NB4 (cell line): Measurements from ENCODE around the gene PDE4D.

Experiments
- CTCF ChIP-seq: IDR thresholded peaks from one replicate; pipeline ENCODE4 v1.5.1; 2012; ENCODE audit warnings: low read depth, low read length
- MAX ChIP-seq: IDR thresholded peaks from 2 replicates; pipeline ENCODE4 v1.6.1; 2011; ENCODE audit warnings: low read depth, low read length

DNA sequence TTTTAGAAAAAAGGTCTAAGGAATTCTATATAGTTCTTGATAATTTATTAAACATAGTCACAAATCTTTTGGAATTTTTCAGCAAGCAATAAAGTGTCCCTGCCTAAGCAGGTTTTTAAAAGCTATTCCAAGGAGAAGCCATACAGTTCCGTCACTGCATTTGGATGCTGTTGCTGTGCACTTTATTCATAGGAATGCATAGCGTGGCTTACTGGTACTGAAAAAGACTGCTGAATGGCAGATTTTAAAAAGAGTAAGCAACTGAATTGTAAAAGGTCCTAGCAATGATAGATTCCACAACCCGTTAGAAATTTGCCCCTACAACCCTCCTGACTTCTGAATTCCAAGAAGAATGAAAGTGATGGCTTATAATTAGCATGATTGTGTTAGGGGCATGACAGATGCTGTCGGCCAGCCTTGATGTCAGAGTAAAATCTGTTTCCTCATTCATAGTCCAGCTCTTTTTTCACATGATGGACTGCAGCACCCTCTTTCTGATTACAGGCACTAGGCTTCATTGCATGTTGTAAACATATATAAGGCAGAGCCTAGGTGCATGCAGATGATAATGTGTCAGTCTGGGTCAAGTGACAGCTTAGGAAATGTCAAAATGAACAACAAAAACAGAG, 227.0 kb downstream of the PDE4D start:
- TF ChIP-seq CTCF: no peak
- TF ChIP-seq MAX: no peak
